OCI-LY7 (cell line): ENCODE data around the gene KIAA1217. TPM values are rescaled to one million over a fixed set of nuclear protein-coding genes. Genes with fewer than 3 reads are reported as not detected.

Source experiments
- BruUV-seq: library from RNA; stranded (reverse); fragments of 400-500 nt; replicated peaks from 2 replicates; lab custom pipeline; 2021; lab: Mats Ljungman, UMichigan
- CTCF ChIA-PET: fragments of 300-600 bp; sonication (Branson Sonifier 250); formaldehyde crosslinking; loops from one replicate; lab custom pipeline; 2022; ENCODE audit warnings: antibody characterized with exemption; ENCODE audit not compliant: unreplicated experiment; lab: Charles Lee
- POLR2A ChIA-PET: fragments of 300-600 bp; sonication (Branson Sonifier 250); formaldehyde crosslinking; loops from one replicate; lab custom pipeline; 2022; ENCODE audit warnings: antibody characterized with exemption; lab: Charles Lee
- DNase-seq: peaks from one replicate; pipeline ENCODE4 v3.0.0-alpha.2; 2015; ENCODE audit warnings: low spot score
- H2AFZ ChIP-seq: fragments of 200-600 bp; sonication (generic), shearing (Covaris generic); 2 replicates; pipeline ENCODE4 v1.6.1; 2014; ENCODE audit warnings: mild to moderate bottlenecking, antibody characterized with exemption, low read length, moderate library complexity
- H3K27ac ChIP-seq: fragments of 200-600 bp; sonication (generic); 2 replicates; pipeline ENCODE4 v1.5.1; 2014; ENCODE audit warnings: mixed run types, low read depth, mild to moderate bottlenecking, moderate library complexity, low read length, inconsistent platforms; ENCODE audit not compliant: poor library complexity, severe bottlenecking
- H3K36me3 ChIP-seq: fragments of 200-600 bp; sonication (generic); 2 replicates; pipeline ENCODE4 v1.6.1; 2014; ENCODE audit warnings: mild to moderate bottlenecking, antibody characterized with exemption, low read length, moderate library complexity, mixed read lengths; ENCODE audit not compliant: insufficient read depth
- H3K4me1 ChIP-seq: fragments of 200-600 bp; sonication (generic); 2 replicates; pipeline ENCODE4 v1.5.1; 2014; ENCODE audit warnings: mild to moderate bottlenecking, low read length; ENCODE audit not compliant: insufficient read depth, poor library complexity, severe bottlenecking
- H3K4me2 ChIP-seq: fragments of 200-600 bp; sonication (generic); 2 replicates; pipeline ENCODE4 v1.6.1; 2014; ENCODE audit warnings: mild to moderate bottlenecking, low read length
- H3K4me3 ChIP-seq: fragments of 200-600 bp; sonication (generic); 2 replicates; pipeline ENCODE4 v1.5.1; 2014; ENCODE audit warnings: mild to moderate bottlenecking, low read depth, low read length; ENCODE audit not compliant: poor library complexity, severe bottlenecking
- H3K79me2 ChIP-seq: fragments of 200-600 bp; sonication (generic); 2 replicates; pipeline ENCODE4 v1.6.1; 2016; ENCODE audit warnings: low read depth, mild to moderate bottlenecking, low read length, moderate library complexity, mixed read lengths; ENCODE audit not compliant: insufficient read depth
- H3K9me2 ChIP-seq: fragments of 200-600 bp; sonication (generic); 2 replicates; pipeline ENCODE4 v1.6.1; 2016; ENCODE audit warnings: mild to moderate bottlenecking, low read length, mixed read lengths; ENCODE audit not compliant: insufficient read depth
- H3K9me3 ChIP-seq: fragments of 200-600 bp; sonication (generic); 2 replicates; pipeline ENCODE4 v1.6.1; 2014; ENCODE audit warnings: mild to moderate bottlenecking, mixed run types, low read length, mixed read lengths
- H4K20me1 ChIP-seq: fragments of 200-600 bp; sonication (generic); 2 replicates; pipeline ENCODE4 v1.6.1; 2014; ENCODE audit warnings: mild to moderate bottlenecking, antibody characterized with exemption, low read length, moderate library complexity, mixed read lengths; ENCODE audit not compliant: insufficient read depth
- EZH2phosphoT487 ChIP-seq: fragments of 200-600 bp; sonication (generic); IDR thresholded peaks from 2 replicates; pipeline ENCODE4 v1.6.1; 2018; ENCODE audit warnings: low read depth, borderline replicate concordance, mild to moderate bottlenecking, mixed run types, antibody characterized with exemption, low read length, moderate library complexity, mixed read lengths
- intact Hi-C: fragments of 100-400 bp; cut with micrococcal nuclease; formaldehyde crosslinking; loops from one replicate; pipeline ENCODE4 v1.10.0; 2022; ENCODE audit not compliant: unreplicated experiment
- total RNA-seq, 2 experiments: library from RNA; depleted of rRNA in 1 of 2; stranded (reverse); fragments of >200 nt in 1 of 2; shearing (Covaris generic) in 1 of 2; gene quantifications; 2 replicates each; pipeline ENCODE4 v1.2.3, GENCODE V29; 2014 to 2022
- TF ChIP-seq, protein P1 (sequence below): fragments of 200-600 bp; sonication (generic); conservative IDR thresholded peaks from 2 replicates; pipeline ENCODE4 v1.5.1; 2014; ENCODE audit warnings: mild to moderate bottlenecking, antibody characterized with exemption, low read length, moderate library complexity, mixed read lengths

The KIAA1217 gene
- total RNA-seq, 2 experiments from 2014 or later: not detected

DNA sequence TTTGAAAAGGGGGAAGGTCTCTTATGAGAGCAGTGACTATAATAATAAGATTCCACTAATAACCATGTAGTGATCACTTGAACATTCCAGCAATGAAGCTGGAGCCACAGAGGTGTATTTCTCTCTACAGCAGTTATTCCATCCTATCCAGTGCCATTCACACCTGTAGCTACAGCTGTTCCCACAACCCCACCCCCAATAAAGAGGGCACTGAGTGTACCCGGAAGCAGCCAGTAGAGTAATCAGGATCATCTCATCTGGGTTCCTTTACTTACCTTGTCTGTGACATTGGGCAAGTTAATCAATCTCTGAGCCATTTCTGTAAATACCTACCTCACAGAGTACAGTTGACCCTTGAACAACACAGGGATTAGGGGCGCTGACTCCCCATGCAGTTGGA is 188.7 kb downstream of the KIAA1217 start:
- Histone ChIP-seq H3K9me3 (no peaks in the 10 kb centered on the region), H3K79me2 (no peaks in the 10 kb centered on the region), H3K4me1 (no peaks in the 10 kb centered on the region), H4K20me1 (no peaks in the 10 kb centered on the region), H3K4me3 (no peak overlapping the region), H2AFZ (no peak overlapping the region), H3K9me2 (no peaks in the 10 kb centered on the region), H3K27ac (no peak overlapping the region), H3K4me2 (no peak overlapping the region), H3K36me3 (no peaks in the 10 kb centered on the region)
- ChIA-PET POLR2A (interaction anchor here (0.5 to 1.2 kb wide), 2 partner anchors 20 to 1023 kb away, joined by 3 to 5 read pairs; no protein-coding TSS in a partner anchor), CTCF (no interaction called here)
- no peak for TF ChIP-seq EZH2phosphoT487
- TF ChIP-seq, protein P1, sequence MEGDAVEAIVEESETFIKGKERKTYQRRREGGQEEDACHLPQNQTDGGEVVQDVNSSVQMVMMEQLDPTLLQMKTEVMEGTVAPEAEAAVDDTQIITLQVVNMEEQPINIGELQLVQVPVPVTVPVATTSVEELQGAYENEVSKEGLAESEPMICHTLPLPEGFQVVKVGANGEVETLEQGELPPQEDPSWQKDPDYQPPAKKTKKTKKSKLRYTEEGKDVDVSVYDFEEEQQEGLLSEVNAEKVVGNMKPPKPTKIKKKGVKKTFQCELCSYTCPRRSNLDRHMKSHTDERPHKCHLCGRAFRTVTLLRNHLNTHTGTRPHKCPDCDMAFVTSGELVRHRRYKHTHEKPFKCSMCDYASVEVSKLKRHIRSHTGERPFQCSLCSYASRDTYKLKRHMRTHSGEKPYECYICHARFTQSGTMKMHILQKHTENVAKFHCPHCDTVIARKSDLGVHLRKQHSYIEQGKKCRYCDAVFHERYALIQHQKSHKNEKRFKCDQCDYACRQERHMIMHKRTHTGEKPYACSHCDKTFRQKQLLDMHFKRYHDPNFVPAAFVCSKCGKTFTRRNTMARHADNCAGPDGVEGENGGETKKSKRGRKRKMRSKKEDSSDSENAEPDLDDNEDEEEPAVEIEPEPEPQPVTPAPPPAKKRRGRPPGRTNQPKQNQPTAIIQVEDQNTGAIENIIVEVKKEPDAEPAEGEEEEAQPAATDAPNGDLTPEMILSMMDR: no peak
- DNase-seq: no peak
- intact Hi-C loops: no loop called here
- BruUV-seq: no TSS peak

DNA sequence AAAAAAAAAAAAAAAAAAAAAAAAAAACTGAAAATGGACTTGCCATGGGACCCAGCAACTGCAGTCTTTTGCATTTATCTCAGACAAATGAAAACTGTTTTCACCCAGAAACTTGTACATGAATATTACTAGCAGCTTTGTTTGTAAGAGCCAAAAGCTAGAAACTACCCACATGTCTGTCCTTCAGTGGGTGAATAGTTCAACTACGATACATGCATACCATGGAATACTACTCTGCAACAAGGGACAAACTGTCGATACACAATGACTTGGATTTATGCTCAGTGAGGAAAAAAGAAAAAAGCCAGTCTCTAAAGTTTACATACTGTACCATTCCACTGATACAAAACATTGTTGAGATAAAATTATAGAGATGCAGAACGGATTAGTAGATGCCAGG is 195.6 kb downstream of the KIAA1217 start:
- Histone ChIP-seq H3K4me2 (no peak overlapping the region), H3K4me3 (no peak overlapping the region), H3K36me3 (no peaks in the 10 kb centered on the region), H3K4me1 (no peaks in the 10 kb centered on the region), H3K79me2 (no peaks in the 10 kb centered on the region), H2AFZ (no peak overlapping the region), H3K9me3 (no peaks in the 10 kb centered on the region), H3K9me2 (no peaks in the 10 kb centered on the region), H4K20me1 (no peaks in the 10 kb centered on the region), H3K27ac (no peak overlapping the region)
- POLR2A ChIA-PET: no interaction called here
- no peak for TF ChIP-seq EZH2phosphoT487
- TF ChIP-seq, protein P1: no peak
- intact Hi-C loops: no loop called here
- CTCF ChIA-PET: no interaction called here
- no peak for DNase-seq
- BruUV-seq: no TSS peak

DNA sequence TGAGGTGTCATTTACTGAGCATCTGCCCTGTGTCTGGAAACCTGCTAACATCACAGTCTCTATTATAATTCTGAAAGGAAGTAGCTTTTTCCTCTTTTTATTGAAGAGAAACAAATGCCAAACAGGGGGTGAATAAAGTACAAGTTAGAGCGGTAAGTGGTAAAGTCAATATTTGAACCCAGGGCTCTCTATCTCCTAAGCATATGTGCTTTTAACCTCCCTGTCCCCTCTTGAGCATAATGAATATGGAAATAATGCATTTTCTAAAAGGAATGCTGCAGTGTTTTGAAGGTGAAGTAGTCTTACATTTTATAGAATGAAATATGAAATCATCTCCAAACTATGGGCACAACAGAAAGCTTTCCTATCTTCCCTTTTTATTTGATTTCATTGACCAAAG is 196.7 kb downstream of the KIAA1217 start:
- no peak overlapping the region for H2AFZ ChIP-seq
- ChIA-PET CTCF (no interaction called here), POLR2A (no interaction called here)
- H3K79me2 ChIP-seq: no peaks in the 10 kb centered on the region
- no peak overlapping the region for H3K4me2 ChIP-seq
- no TSS peak for BruUV-seq
- H3K9me3 ChIP-seq: no peaks in the 10 kb centered on the region
- TF ChIP-seq EZH2phosphoT487: no peak
- TF ChIP-seq, protein P1: no peak
- no peak overlapping the region for H3K4me3 ChIP-seq
- no peaks in the 10 kb centered on the region for H4K20me1 ChIP-seq
- H3K4me1 ChIP-seq: no peaks in the 10 kb centered on the region
- no peak for DNase-seq
- H3K9me2 ChIP-seq: no peaks in the 10 kb centered on the region
- H3K36me3 ChIP-seq: no peaks in the 10 kb centered on the region
- H3K27ac ChIP-seq: no peak overlapping the region
- intact Hi-C loops: no loop called here
